ENCODE data around the gene SERPINB6.

The SERPINB6 gene

DNA sequence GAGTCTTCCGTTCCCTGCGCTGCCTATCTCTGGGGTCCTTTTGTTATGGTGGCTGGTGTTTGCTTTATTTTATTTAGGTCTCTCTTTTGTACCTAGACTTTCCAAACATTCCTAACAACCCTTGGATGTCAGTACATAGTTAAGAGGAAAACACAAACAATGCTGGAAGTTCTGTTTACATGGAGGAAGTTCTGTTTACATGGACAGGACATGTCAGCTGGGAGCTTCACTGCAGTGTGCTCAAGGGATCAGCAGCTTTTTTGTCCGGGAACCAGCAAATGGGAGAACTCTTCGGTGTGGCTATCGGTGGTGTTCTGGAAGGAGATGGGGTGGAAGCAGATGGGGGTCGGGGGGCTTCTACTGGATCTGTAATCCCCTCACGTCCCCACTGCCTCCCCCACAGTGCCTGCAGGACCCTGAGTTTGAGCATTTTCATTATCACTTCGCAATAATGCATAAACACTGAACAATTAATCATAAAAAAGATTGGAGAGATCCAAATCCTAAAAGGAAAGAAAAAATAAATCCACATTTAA lies 2.7 kb downstream of the SERPINB6 start:
- Histone ChIP-seq H3K9me2 (replicated peaks; ENCODE audit: control insufficient read depth, low read length) (no peaks in the 10 kb centered on the region), H3K4me1 (ENCODE audit: control insufficient read depth, low read length) (peaks cover 28% of the 10 kb centered on the region), H3K4me3 (ENCODE audit: low read length) (no peak overlapping the region), H3K27me3 (ENCODE audit: control insufficient read depth, low read length) (peaks cover 49% of the 10 kb centered on the region), H3K9me3 (ENCODE audit: control insufficient read depth, insufficient read depth, low read length) (no peaks in the 10 kb centered on the region), H3F3A (ENCODE audit: control insufficient read depth, insufficient read depth) (peaks cover 10% of the 10 kb centered on the region), H4K20me1 (ENCODE audit: control insufficient read depth, insufficient read depth, low read depth, low read length) (no peaks in the 10 kb centered on the region), H3K36me3 (ENCODE audit: control insufficient read depth, low read length) (no peaks in the 10 kb centered on the region), H3K79me2 (ENCODE audit: control insufficient read depth, low read length) (no peaks in the 10 kb centered on the region), H3K27ac (ENCODE audit: low read depth, low read length) (no peak overlapping the region), H3K4me2 (ENCODE audit: low read length) (no peak overlapping the region)
- no peak for TF ChIP-seq EZH2phosphoT487 (IDR thresholded peaks at IDR 0.05; ENCODE audit: borderline replicate concordance, low read length)
- TF ChIP-seq, protein P1, sequence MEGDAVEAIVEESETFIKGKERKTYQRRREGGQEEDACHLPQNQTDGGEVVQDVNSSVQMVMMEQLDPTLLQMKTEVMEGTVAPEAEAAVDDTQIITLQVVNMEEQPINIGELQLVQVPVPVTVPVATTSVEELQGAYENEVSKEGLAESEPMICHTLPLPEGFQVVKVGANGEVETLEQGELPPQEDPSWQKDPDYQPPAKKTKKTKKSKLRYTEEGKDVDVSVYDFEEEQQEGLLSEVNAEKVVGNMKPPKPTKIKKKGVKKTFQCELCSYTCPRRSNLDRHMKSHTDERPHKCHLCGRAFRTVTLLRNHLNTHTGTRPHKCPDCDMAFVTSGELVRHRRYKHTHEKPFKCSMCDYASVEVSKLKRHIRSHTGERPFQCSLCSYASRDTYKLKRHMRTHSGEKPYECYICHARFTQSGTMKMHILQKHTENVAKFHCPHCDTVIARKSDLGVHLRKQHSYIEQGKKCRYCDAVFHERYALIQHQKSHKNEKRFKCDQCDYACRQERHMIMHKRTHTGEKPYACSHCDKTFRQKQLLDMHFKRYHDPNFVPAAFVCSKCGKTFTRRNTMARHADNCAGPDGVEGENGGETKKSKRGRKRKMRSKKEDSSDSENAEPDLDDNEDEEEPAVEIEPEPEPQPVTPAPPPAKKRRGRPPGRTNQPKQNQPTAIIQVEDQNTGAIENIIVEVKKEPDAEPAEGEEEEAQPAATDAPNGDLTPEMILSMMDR (IDR thresholded peaks at IDR 0.05; ENCODE audit: low read depth, low read length, poor library complexity, severe bottlenecking) = no peak

DNA sequence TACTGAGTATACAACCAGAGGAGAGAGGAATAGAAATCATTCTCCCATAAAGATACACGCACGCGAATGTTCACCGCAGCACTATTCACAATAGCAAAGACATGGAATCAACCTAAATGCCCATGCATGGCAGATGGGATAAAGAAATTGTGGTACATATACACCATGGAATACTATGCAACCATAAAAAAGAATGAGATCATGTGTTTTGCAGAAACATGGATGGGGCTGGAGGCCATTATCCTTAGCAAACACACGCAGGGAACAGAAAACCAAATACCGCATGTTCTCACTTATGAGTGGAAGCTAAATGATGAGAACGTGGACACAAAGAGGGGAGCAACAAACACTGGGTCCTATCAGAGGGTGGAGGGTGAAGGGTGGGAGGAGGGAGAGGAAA lies 3.4 kb downstream of the SERPINB6 start:
- peaks cover 47% of the 10 kb centered on the region for H3K27me3 ChIP-seq (ENCODE audit: control insufficient read depth, low read length)
- H3F3A ChIP-seq (ENCODE audit: control insufficient read depth, insufficient read depth) = peaks cover 7% of the 10 kb centered on the region
- H3K79me2 ChIP-seq (ENCODE audit: control insufficient read depth, low read length) = no peaks in the 10 kb centered on the region
- H3K9me2 ChIP-seq (replicated peaks; ENCODE audit: control insufficient read depth, low read length) = no peaks in the 10 kb centered on the region
- H3K4me3 ChIP-seq (ENCODE audit: low read length) = no peak overlapping the region
- peaks cover 28% of the 10 kb centered on the region for H3K4me1 ChIP-seq (ENCODE audit: control insufficient read depth, low read length)
- H3K4me2 ChIP-seq (ENCODE audit: low read length) = no peak overlapping the region
- no peaks in the 10 kb centered on the region for H4K20me1 ChIP-seq (ENCODE audit: control insufficient read depth, insufficient read depth, low read depth, low read length)
- no peak overlapping the region for H3K27ac ChIP-seq (ENCODE audit: low read depth, low read length)
- no peaks in the 10 kb centered on the region for H3K36me3 ChIP-seq (ENCODE audit: control insufficient read depth, low read length)
- TF ChIP-seq, protein P1 (IDR thresholded peaks at IDR 0.05; ENCODE audit: low read depth, low read length, poor library complexity, severe bottlenecking) = no peak
- TF ChIP-seq EZH2phosphoT487 (IDR thresholded peaks at IDR 0.05; ENCODE audit: borderline replicate concordance, low read length) = no peak
- H3K9me3 ChIP-seq (ENCODE audit: control insufficient read depth, insufficient read depth, low read length) = no peaks in the 10 kb centered on the region

DNA sequence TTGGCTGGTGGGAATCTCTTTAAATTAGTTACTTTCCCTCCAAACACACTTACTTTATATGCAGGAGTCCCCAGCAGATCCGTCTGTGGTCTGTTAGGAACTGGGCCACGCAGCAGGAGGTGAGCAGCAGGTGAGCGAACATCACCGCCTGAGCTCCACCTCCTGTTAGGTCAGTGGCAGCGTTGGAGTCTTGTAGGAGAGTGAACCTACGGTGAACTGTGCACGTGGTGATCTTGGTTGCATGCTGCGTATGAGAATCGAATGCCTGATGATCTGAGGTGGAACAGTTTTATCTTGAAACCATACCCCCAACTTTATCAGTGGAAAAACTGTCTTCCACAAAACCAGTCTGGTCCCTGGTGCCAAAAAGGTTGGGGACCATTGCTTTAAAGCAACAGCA lies 5.0 kb downstream of the SERPINB6 start:
- peaks cover 7% of the 10 kb centered on the region for H3F3A ChIP-seq (ENCODE audit: control insufficient read depth, insufficient read depth)
- H3K4me1 ChIP-seq (ENCODE audit: control insufficient read depth, low read length) = peaks cover 16% of the 10 kb centered on the region
- peaks cover 38% of the 10 kb centered on the region for H3K27me3 ChIP-seq (ENCODE audit: control insufficient read depth, low read length)
- H3K4me3 ChIP-seq (ENCODE audit: low read length) = no peak overlapping the region
- H3K9me2 ChIP-seq (replicated peaks; ENCODE audit: control insufficient read depth, low read length) = no peaks in the 10 kb centered on the region
- no peak overlapping the region for H3K4me2 ChIP-seq (ENCODE audit: low read length)
- no peaks in the 10 kb centered on the region for H3K9me3 ChIP-seq (ENCODE audit: control insufficient read depth, insufficient read depth, low read length)
- H4K20me1 ChIP-seq (ENCODE audit: control insufficient read depth, insufficient read depth, low read depth, low read length) = no peaks in the 10 kb centered on the region
- TF ChIP-seq, protein P1 (IDR thresholded peaks at IDR 0.05; ENCODE audit: low read depth, low read length, poor library complexity, severe bottlenecking) = no peak
- TF ChIP-seq EZH2phosphoT487 (IDR thresholded peaks at IDR 0.05; ENCODE audit: borderline replicate concordance, low read length) = no peak
- H3K79me2 ChIP-seq (ENCODE audit: control insufficient read depth, low read length) = no peaks in the 10 kb centered on the region
- H3K36me3 ChIP-seq (ENCODE audit: control insufficient read depth, low read length) = no peaks in the 10 kb centered on the region
- no peak overlapping the region for H3K27ac ChIP-seq (ENCODE audit: low read depth, low read length)
